Measurements from ENCODE around the gene GMEB2.

DNA sequence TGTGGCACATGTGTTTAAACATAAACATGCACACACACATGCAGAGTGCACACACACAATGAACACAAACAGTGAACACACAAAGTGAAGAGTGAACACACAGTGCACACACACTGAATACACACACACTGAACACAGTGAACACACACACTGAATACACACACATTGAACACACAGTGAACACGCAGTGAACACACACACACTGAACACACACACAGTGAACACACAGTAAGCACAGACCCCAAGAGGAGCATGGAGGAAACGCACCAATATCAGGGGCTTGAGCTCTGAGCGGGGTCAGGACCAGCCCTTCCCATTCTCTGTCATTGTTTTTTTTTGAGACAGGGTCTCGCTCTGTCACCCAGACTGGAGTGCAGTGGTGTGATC, 35.8 kb downstream of the GMEB2 start:
- TF ChIP-seq, protein P1, sequence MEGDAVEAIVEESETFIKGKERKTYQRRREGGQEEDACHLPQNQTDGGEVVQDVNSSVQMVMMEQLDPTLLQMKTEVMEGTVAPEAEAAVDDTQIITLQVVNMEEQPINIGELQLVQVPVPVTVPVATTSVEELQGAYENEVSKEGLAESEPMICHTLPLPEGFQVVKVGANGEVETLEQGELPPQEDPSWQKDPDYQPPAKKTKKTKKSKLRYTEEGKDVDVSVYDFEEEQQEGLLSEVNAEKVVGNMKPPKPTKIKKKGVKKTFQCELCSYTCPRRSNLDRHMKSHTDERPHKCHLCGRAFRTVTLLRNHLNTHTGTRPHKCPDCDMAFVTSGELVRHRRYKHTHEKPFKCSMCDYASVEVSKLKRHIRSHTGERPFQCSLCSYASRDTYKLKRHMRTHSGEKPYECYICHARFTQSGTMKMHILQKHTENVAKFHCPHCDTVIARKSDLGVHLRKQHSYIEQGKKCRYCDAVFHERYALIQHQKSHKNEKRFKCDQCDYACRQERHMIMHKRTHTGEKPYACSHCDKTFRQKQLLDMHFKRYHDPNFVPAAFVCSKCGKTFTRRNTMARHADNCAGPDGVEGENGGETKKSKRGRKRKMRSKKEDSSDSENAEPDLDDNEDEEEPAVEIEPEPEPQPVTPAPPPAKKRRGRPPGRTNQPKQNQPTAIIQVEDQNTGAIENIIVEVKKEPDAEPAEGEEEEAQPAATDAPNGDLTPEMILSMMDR (IDR thresholded peaks at IDR 0.05; ENCODE audit: low read depth, low read length): no peak
- TF ChIP-seq POLR2A (IDR thresholded peaks at IDR 0.05; ENCODE audit: extremely low read depth, insufficient read length) (no peak), MYC (IDR thresholded peaks at IDR 0.05; ENCODE audit: low read depth, low read length) (no peak)
- TF ChIP-seq, protein P2, sequence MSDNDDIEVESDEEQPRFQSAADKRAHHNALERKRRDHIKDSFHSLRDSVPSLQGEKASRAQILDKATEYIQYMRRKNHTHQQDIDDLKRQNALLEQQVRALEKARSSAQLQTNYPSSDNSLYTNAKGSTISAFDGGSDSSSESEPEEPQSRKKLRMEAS (IDR thresholded peaks at IDR 0.05; ENCODE audit: low read depth, low read length): no peak
